Inflammatory macrophage (primary cell): ENCODE data around the gene CDK2AP2.
A peak's percentile ranks its signal among the peaks of the same experiment; 100 is the strongest.
"Not testable (repeated sequence)": the region's sequence is repeated elsewhere in the genome, so short reads cannot be mapped to it uniquely, and the experiment has no call there.

Experiments
- DNase-seq, 2 donors: peaks; one replicate each; pipeline ENCODE4 v3.0.0-alpha.2; 2020 to 2022

The CDK2AP2 gene

DNA sequence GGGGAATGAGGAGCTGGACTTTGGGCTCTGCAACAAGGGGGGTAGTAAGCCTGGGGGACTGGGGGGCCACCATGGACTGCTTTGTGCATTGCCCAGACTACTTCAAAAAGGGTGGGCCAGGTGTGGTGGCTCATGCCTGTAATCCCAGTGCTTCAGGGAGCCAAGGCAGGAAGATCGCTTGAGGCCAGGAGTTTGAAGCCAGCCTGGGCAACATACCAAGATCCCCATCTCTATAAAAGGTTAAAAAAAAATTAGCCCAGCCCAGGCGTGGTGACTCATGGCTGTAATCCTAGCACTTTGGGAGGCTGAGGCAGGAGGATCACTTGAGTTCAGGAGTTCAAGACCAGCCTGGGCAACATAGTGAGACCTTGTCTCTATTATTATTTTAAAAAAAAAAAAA lies 42.4 kb downstream of the CDK2AP2 start:
- not testable (repeated sequence) for DNase-seq

DNA sequence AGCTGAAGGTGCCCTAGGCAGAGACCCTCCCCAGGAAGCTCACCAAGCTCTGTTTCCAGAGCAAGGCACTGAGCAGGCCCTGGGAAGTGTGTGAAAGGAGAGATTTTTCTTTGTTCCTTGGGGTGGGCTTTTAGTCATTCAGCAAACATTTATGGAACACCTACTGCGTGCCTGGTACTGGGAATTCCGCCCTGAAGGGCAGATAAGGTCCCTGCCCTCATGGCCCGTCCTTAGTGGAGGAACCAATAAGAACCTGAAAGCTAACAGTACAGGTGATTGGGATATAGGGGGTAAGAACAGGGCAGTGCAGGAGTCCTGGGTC lies 42.8 kb downstream of the CDK2AP2 start:
- DNase-seq, result no peak

DNA sequence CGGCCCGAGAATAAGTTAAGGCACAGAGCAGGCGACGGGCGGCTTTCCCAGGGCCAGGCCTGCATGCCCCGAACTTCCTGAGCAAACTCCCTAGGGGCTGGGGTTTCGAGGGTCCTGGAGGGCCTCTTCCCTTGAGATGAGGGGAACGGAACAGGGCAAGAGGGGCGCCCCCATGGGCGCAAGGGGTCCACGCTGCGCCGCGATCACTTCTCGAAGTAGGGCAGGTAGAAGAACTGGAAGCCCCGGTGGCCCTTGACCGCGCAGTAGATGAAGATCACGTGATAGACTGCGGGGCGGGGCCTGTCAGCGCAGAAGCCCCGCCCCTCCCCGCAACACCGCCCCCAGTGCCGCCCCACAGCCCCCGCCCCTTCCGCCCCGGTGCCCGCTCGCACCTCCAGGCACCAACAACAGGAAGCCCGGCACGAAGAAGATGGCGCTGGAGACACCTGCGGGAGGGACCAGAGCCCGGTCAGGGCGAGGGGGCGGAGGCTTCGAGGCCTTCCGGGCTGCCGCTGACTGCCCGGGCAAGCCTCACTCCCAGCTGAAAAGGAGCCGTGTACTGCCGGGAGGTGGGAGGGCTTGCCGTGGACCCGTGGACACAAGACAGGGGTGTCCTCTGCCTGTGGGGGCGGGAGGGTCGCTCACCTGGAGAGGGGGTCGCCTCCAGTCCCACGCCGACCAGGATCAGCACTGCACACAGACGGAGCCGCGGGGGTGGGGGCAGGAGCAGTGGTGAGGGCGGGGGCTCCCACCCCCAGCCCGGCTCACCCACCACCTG lies 43.4 kb downstream of the CDK2AP2 start:
- peak; percentile 83 to 89 for DNase-seq

DNA sequence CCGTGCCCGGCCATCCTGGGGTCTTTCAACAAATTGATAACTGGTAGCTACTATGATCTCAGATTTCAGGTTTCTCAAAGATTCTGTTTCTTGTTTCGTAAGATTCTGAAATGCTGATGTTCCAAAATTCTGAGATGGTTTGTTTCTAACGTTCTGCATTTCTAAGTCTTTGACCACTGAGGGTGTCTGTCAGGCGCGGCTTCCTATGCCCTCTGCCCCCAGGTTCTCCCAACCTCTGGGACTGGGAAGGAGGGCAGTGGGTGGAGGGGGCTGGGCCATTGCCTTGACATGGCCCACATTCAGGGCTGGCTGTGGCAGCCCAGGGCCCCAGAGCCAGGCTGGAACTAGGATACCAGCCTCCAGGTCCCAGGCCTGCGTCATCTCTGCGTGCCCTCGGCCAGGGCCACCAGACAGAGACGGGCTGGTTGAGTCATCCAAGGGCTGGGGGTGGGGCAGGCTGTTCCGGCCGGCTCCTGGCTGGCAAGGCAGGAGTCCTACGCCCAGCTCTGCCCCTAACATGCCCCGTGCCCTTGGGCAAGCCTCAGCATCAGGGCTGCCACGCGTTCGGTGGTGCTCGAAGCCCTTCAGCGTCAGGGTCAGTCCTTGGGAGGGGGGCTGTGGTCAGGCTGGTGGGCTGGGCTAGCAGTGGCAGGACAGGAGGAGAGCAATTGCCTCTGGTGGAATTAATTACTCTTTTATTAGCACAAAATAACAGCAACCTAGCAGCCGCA lies 44.1 kb downstream of the CDK2AP2 start:
- DNase-seq, result peak; percentile 86 to 89

GRCh38 chr11:67463186-67463585 lies 44.8 kb downstream of the CDK2AP2 start:
- DNase-seq, result no peak

GRCh38 chr11:67458266-67458665 lies 49.7 kb downstream of the CDK2AP2 start:
- no peak for DNase-seq

DNA sequence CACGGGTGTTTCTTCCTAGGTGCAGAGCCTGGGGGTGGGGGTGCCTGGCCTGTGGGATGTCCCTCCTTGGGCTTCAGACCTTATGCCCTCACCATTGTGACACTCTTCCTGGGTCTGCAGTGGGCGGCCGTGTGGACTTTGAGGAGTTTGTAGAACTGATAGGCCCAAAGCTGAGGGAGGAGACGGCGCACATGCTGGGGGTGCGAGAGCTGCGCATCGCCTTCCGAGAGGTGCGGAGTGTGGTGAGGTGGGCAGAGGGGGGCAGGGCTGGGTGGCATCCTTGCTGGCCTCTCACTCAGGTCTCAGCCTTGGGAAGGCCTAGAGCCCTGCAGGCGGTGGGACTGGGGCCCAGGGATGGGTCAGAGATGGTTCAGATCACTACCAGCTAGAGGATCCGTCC lies 50.5 kb downstream of the CDK2AP2 start:
- no peak for DNase-seq
